WERI-Rb-1 (cell line): ENCODE data around the gene ENOX1.

Experiments
- DNase-seq: peaks from one replicate; pipeline ENCODE4 v3.0.0-alpha.2; 2020
- H3K27ac ChIP-seq: fragments of 250-450 bp; sonication (Bioruptor Pico); 2 replicates; pipeline ENCODE4 v1.5.1; 2020; ENCODE audit warnings: mild to moderate bottlenecking, moderate library complexity
- H3K27me3 ChIP-seq: fragments of 250-450 bp; sonication (Bioruptor Pico); 2 replicates; pipeline ENCODE4 v1.5.1; 2021; ENCODE audit warnings: mild to moderate bottlenecking, low read depth, moderate library complexity; ENCODE audit not compliant: insufficient read depth, severe bottlenecking
- H3K36me3 ChIP-seq: fragments of 250-450 bp; sonication (Bioruptor Pico); 2 replicates; pipeline ENCODE4 v1.5.1; 2020; ENCODE audit warnings: mild to moderate bottlenecking, moderate library complexity
- H3K4me3 ChIP-seq: 2 replicates; pipeline ENCODE4 v1.5.1; 2011; ENCODE audit warnings: low read depth, mild to moderate bottlenecking, control low read depth, low read length
- H3K9me3 ChIP-seq: fragments of 250-450 bp; sonication (Bioruptor Pico); 2 replicates; pipeline ENCODE4 v1.5.1; 2021; ENCODE audit warnings: mild to moderate bottlenecking, moderate library complexity; ENCODE audit not compliant: severe bottlenecking
- CTCF ChIP-seq: IDR thresholded peaks from 2 replicates; pipeline ENCODE4 v1.5.1; 2011; ENCODE audit warnings: low read depth, mild to moderate bottlenecking, control low read depth, inconsistent platforms, low read length

The ENOX1 gene

GRCh38 chr13:43279696-43280095 is 507.1 kb downstream of the ENOX1 start:
- H3K27ac ChIP-seq = no peak overlapping the region
- DNase-seq = no peak
- H3K9me3 ChIP-seq = no peaks in the 10 kb centered on the region
- H3K4me3 ChIP-seq = no peak overlapping the region
- no peaks in the 10 kb centered on the region for H3K36me3 ChIP-seq
- H3K27me3 ChIP-seq = no peaks in the 10 kb centered on the region
- TF ChIP-seq CTCF = no peak

GRCh38 chr13:43278127-43278526 is 508.6 kb downstream of the ENOX1 start:
- H3K36me3 ChIP-seq = no peaks in the 10 kb centered on the region
- TF ChIP-seq CTCF = no peak
- H3K27me3 ChIP-seq = no peaks in the 10 kb centered on the region
- no peaks in the 10 kb centered on the region for H3K9me3 ChIP-seq
- no peak overlapping the region for H3K27ac ChIP-seq
- H3K4me3 ChIP-seq = no peak overlapping the region
- no peak for DNase-seq

GRCh38 chr13:43277142-43277541 is 509.6 kb downstream of the ENOX1 start:
- no peak for DNase-seq
- H3K4me3 ChIP-seq = no peak overlapping the region
- H3K9me3 ChIP-seq = no peaks in the 10 kb centered on the region
- no peaks in the 10 kb centered on the region for H3K27me3 ChIP-seq
- no peak for TF ChIP-seq CTCF
- H3K36me3 ChIP-seq = no peaks in the 10 kb centered on the region
- no peak overlapping the region for H3K27ac ChIP-seq

- TF ChIP-seq CTCF = no peak
- no peak overlapping the region for H3K4me3 ChIP-seq
Measured at GRCh38 chr13:43274881-43275280, 511.9 kb downstream of the ENOX1 start.

GRCh38 chr13:43273362-43273761 is 513.4 kb downstream of the ENOX1 start:
- TF ChIP-seq CTCF = no peak
- no peaks in the 10 kb centered on the region for H3K27me3 ChIP-seq
- no peak overlapping the region for H3K4me3 ChIP-seq
- no peak overlapping the region for H3K27ac ChIP-seq
- no peak for DNase-seq
- no peaks in the 10 kb centered on the region for H3K36me3 ChIP-seq
- H3K9me3 ChIP-seq = no peaks in the 10 kb centered on the region

More at GRCh38 chr13:43274881-43275280, 511.9 kb downstream of the ENOX1 start:
- Histone ChIP-seq H3K27me3 (no peaks in the 10 kb centered on the region), H3K27ac (no peak overlapping the region), H3K36me3 (no peaks in the 10 kb centered on the region), H3K9me3 (no peaks in the 10 kb centered on the region)
- DNase-seq = no peak

GRCh38 chr13:43272851-43273250 is 513.9 kb downstream of the ENOX1 start:
- DNase-seq = no peak
- Histone ChIP-seq H3K27ac (no peak overlapping the region), H3K9me3 (no peaks in the 10 kb centered on the region), H3K36me3 (no peaks in the 10 kb centered on the region), H3K27me3 (no peaks in the 10 kb centered on the region), H3K4me3 (no peak overlapping the region)
- TF ChIP-seq CTCF = no peak
